Osteoblast (primary cell): ENCODE results near the gene CENPM. TPM values are rescaled to one million over a fixed set of nuclear protein-coding genes. Genes with fewer than 3 reads are reported as not detected.

ENCODE experiments used
- DNase-seq: peaks from one replicate; pipeline ENCODE4 v3.0.0; 2011; ENCODE audit warnings: low spot score, mixed read lengths; ENCODE audit not compliant: insufficient read length; ENCODE audit errors: missing footprints
- H2AFZ ChIP-seq: 2 replicates; pipeline ENCODE4 v1.6.0; 2011; ENCODE audit warnings: mild to moderate bottlenecking, low read length
- H3K27ac ChIP-seq: 2 replicates; pipeline ENCODE4 v1.5.1; 2011; ENCODE audit warnings: mild to moderate bottlenecking, low read depth, low read length, moderate library complexity
- H3K27me3 ChIP-seq: 2 replicates; pipeline ENCODE4 v1.6.0; 2012; ENCODE audit warnings: mild to moderate bottlenecking, control low read depth, inconsistent platforms, low read length, moderate library complexity; ENCODE audit not compliant: insufficient read depth
- H3K36me3 ChIP-seq: 2 replicates; pipeline ENCODE4 v1.5.1; 2011; ENCODE audit warnings: mild to moderate bottlenecking, low read length, control low read depth, moderate library complexity; ENCODE audit not compliant: insufficient read depth
- H3K4me1 ChIP-seq: 2 replicates; pipeline ENCODE4 v1.5.1; 2011; ENCODE audit warnings: mild to moderate bottlenecking, low read length, control low read depth, moderate library complexity; ENCODE audit not compliant: insufficient read depth
- H3K4me2 ChIP-seq: 2 replicates; pipeline ENCODE4 v1.6.0; 2011; ENCODE audit warnings: mild to moderate bottlenecking, low read length; ENCODE audit not compliant: insufficient read depth
- H3K4me3 ChIP-seq: fragments of 200-600 bp; sonication (generic); 3 replicates; pipeline ENCODE4 v1.5.1; 2012; ENCODE audit warnings: mild to moderate bottlenecking, low read length, inconsistent platforms; ENCODE audit not compliant: insufficient read depth
- H3K79me2 ChIP-seq: 2 replicates; pipeline ENCODE4 v1.6.0; 2012; ENCODE audit warnings: mild to moderate bottlenecking, low read length, control low read depth, inconsistent platforms; ENCODE audit not compliant: insufficient read depth
- H3K9me3 ChIP-seq: 2 replicates; pipeline ENCODE4 v1.5.1; 2011; ENCODE audit warnings: low read depth, low read length, control low read depth
- H4K20me1 ChIP-seq: 2 replicates; pipeline ENCODE4 v1.6.0; 2012; ENCODE audit warnings: mild to moderate bottlenecking, low read length, control low read depth; ENCODE audit not compliant: insufficient read depth
- CTCF ChIP-seq: IDR thresholded peaks from 2 replicates; pipeline ENCODE4 v1.5.1; 2011; ENCODE audit warnings: mild to moderate bottlenecking, low read depth, low read length, moderate library complexity; ENCODE audit errors: extremely low read depth
- total RNA-seq: library from RNA; depleted of rRNA; stranded (reverse); fragments of >200 nt; gene quantifications from 2 replicates; pipeline ENCODE4 v1.2.3, GENCODE V29; 2012

The CENPM gene
- total RNA-seq, 1 donor, result 1.8 TPM

- H2AFZ ChIP-seq, result no peak overlapping the region
These were observed 29.3 kb upstream of the CENPM start for GRCh38 chr22:41976070-41976901.

GRCh38 chr22:41975299-41976069 lies 28.5 kb upstream of the CENPM start:
- Histone ChIP-seq H3K27ac (no peak overlapping the region), H4K20me1 (no peaks in the 10 kb centered on the region), H2AFZ (no peak overlapping the region), H3K27me3 (peaks cover 51% of the 10 kb centered on the region), H3K4me1 (no peaks in the 10 kb centered on the region), H3K36me3 (no peaks in the 10 kb centered on the region), H3K9me3 (no peaks in the 10 kb centered on the region), H3K4me3 (no peak overlapping the region), H3K79me2 (no peaks in the 10 kb centered on the region), H3K4me2 (no peak overlapping the region)
- TF ChIP-seq CTCF, result no peak
- DNase-seq, result peak; percentile 87

More at GRCh38 chr22:41976070-41976901, 29.3 kb upstream of the CENPM start:
- Histone ChIP-seq H3K36me3 (no peaks in the 10 kb centered on the region), H4K20me1 (no peaks in the 10 kb centered on the region), H3K27me3 (peaks cover 47% of the 10 kb centered on the region), H3K27ac (no peak overlapping the region), H3K79me2 (no peaks in the 10 kb centered on the region), H3K4me2 (peak overlapping the region; percentile 48), H3K4me1 (no peaks in the 10 kb centered on the region), H3K9me3 (no peaks in the 10 kb centered on the region), H3K4me3 (peak overlapping the region; percentile 42)
- no peak for TF ChIP-seq CTCF
- peak; percentile 90 for DNase-seq

GRCh38 chr22:41974691-41975290 lies 27.8 kb upstream of the CENPM start:
- no peaks in the 10 kb centered on the region for H3K4me1 ChIP-seq
- no peaks in the 10 kb centered on the region for H4K20me1 ChIP-seq
- H2AFZ ChIP-seq, result no peak overlapping the region
- H3K27ac ChIP-seq, result no peak overlapping the region
- H3K27me3 ChIP-seq, result peaks cover 53% of the 10 kb centered on the region
- H3K9me3 ChIP-seq, result no peaks in the 10 kb centered on the region
- no peak for TF ChIP-seq CTCF
- H3K4me2 ChIP-seq, result no peak overlapping the region
- DNase-seq, result peak; percentile 39
- H3K79me2 ChIP-seq, result no peaks in the 10 kb centered on the region
- H3K36me3 ChIP-seq, result no peaks in the 10 kb centered on the region
- H3K4me3 ChIP-seq, result no peak overlapping the region

GRCh38 chr22:41971431-41971830 lies 24.5 kb upstream of the CENPM start:
- H3K79me2 ChIP-seq, result no peaks in the 10 kb centered on the region
- no peak overlapping the region for H2AFZ ChIP-seq
- DNase-seq, result peak; percentile 62
- no peaks in the 10 kb centered on the region for H3K9me3 ChIP-seq
- TF ChIP-seq CTCF, result no peak
- H3K27ac ChIP-seq, result no peak overlapping the region
- H3K27me3 ChIP-seq, result peaks cover 33% of the 10 kb centered on the region
- H3K36me3 ChIP-seq, result no peaks in the 10 kb centered on the region
- no peak overlapping the region for H3K4me3 ChIP-seq
- no peaks in the 10 kb centered on the region for H4K20me1 ChIP-seq
- no peaks in the 10 kb centered on the region for H3K4me1 ChIP-seq
- H3K4me2 ChIP-seq, result no peak overlapping the region
